T-helper 1 cell treated with Interleukin-12 subunit alpha and Interleukin-12 subunit beta and Interleukin-4 antibody, amounts not matched to agents 30 μg/mL and 1 μg/mL, for 36 hours (primary cell): ENCODE measurements around the gene OVAAL.

Source experiments
- H3K27ac Mint-ChIP-seq: one replicate; pipeline ENCODE4 v1.8.0; 2021; ENCODE audit warnings: mild to moderate bottlenecking, mixed read lengths
- H3K27me3 Mint-ChIP-seq: one replicate; pipeline ENCODE4 v1.8.0; 2021; ENCODE audit warnings: low read depth, mixed read lengths
- H3K36me3 Mint-ChIP-seq: one replicate; pipeline ENCODE4 v1.8.0; 2021; ENCODE audit warnings: low read depth, mixed read lengths
- H3K4me1 Mint-ChIP-seq: one replicate; pipeline ENCODE4 v1.8.0; 2021; ENCODE audit warnings: low read depth, mixed read lengths
- H3K4me3 Mint-ChIP-seq: one replicate; pipeline ENCODE4 v1.8.0; 2021; ENCODE audit warnings: mild to moderate bottlenecking, moderate library complexity, mixed read lengths
- H3K9me3 Mint-ChIP-seq: one replicate; pipeline ENCODE4 v1.8.0; 2021; ENCODE audit warnings: mixed read lengths

The OVAAL gene

GRCh38 chr1:180571832-180572636 is 13.3 kb downstream of the OVAAL start:
- Mint-ChIP-seq H3K36me3 (no peaks in the 10 kb centered on the region), H3K9me3 (no peaks in the 10 kb centered on the region), H3K27me3 (peaks cover 11% of the 10 kb centered on the region), H3K4me1 (peaks cover 13% of the 10 kb centered on the region), H3K27ac (peak overlapping the region; percentile 65), H3K4me3 (no peak overlapping the region)

GRCh38 chr1:180572760-180573159 is 14.0 kb downstream of the OVAAL start:
- peaks cover 5% of the 10 kb centered on the region for H3K27me3 Mint-ChIP-seq
- no peak overlapping the region for H3K4me3 Mint-ChIP-seq
- H3K9me3 Mint-ChIP-seq: no peaks in the 10 kb centered on the region
- peaks cover 13% of the 10 kb centered on the region for H3K4me1 Mint-ChIP-seq
- no peak overlapping the region for H3K27ac Mint-ChIP-seq
- H3K36me3 Mint-ChIP-seq: no peaks in the 10 kb centered on the region

GRCh38 chr1:180574031-180574713 is 15.4 kb downstream of the OVAAL start:
- H3K27me3 Mint-ChIP-seq: no peaks in the 10 kb centered on the region
- no peaks in the 10 kb centered on the region for H3K36me3 Mint-ChIP-seq
- no peak overlapping the region for H3K27ac Mint-ChIP-seq
- no peaks in the 10 kb centered on the region for H3K9me3 Mint-ChIP-seq
- H3K4me1 Mint-ChIP-seq: peaks cover 13% of the 10 kb centered on the region
- no peak overlapping the region for H3K4me3 Mint-ChIP-seq

GRCh38 chr1:180577361-180577760 is 18.6 kb downstream of the OVAAL start:
- no peaks in the 10 kb centered on the region for H3K36me3 Mint-ChIP-seq
- H3K4me3 Mint-ChIP-seq: no peak overlapping the region
- H3K27me3 Mint-ChIP-seq: no peaks in the 10 kb centered on the region
- no peak overlapping the region for H3K27ac Mint-ChIP-seq
- H3K4me1 Mint-ChIP-seq: peaks cover 6% of the 10 kb centered on the region
- H3K9me3 Mint-ChIP-seq: no peaks in the 10 kb centered on the region

GRCh38 chr1:180579961-180580611 is 21.3 kb downstream of the OVAAL start:
- Mint-ChIP-seq H3K4me3 (no peak overlapping the region), H3K9me3 (no peaks in the 10 kb centered on the region), H3K36me3 (no peaks in the 10 kb centered on the region), H3K4me1 (peaks cover 8% of the 10 kb centered on the region), H3K27me3 (no peaks in the 10 kb centered on the region), H3K27ac (no peak overlapping the region)

GRCh38 chr1:180581635-180582039 is 22.9 kb downstream of the OVAAL start:
- no peaks in the 10 kb centered on the region for H3K9me3 Mint-ChIP-seq
- H3K4me3 Mint-ChIP-seq: no peak overlapping the region
- peaks cover 23% of the 10 kb centered on the region for H3K4me1 Mint-ChIP-seq
- H3K27ac Mint-ChIP-seq: no peak overlapping the region
- no peaks in the 10 kb centered on the region for H3K36me3 Mint-ChIP-seq
- H3K27me3 Mint-ChIP-seq: no peaks in the 10 kb centered on the region

GRCh38 chr1:180584869-180585268 is 26.1 kb downstream of the OVAAL start:
- peaks cover 18% of the 10 kb centered on the region for H3K9me3 Mint-ChIP-seq
- peak overlapping the region; percentile 95 for H3K27ac Mint-ChIP-seq
- H3K4me3 Mint-ChIP-seq: peak overlapping the region; percentile 72
- peaks cover 26% of the 10 kb centered on the region for H3K4me1 Mint-ChIP-seq
- no peaks in the 10 kb centered on the region for H3K36me3 Mint-ChIP-seq
- H3K27me3 Mint-ChIP-seq: no peaks in the 10 kb centered on the region

- peak overlapping the region; percentile 72 for H3K4me3 Mint-ChIP-seq
- H3K27me3 Mint-ChIP-seq: no peaks in the 10 kb centered on the region
- peaks cover 24% of the 10 kb centered on the region for H3K4me1 Mint-ChIP-seq
- peak overlapping the region; percentile 95 for H3K27ac Mint-ChIP-seq
- H3K36me3 Mint-ChIP-seq: no peaks in the 10 kb centered on the region
- peaks cover 18% of the 10 kb centered on the region for H3K9me3 Mint-ChIP-seq
Observed at GRCh38 chr1:180585994-180586359, 27.2 kb downstream of the OVAAL start.

GRCh38 chr1:180586671-180587155 is 27.9 kb downstream of the OVAAL start:
- Mint-ChIP-seq H3K27me3 (no peaks in the 10 kb centered on the region), H3K4me1 (peaks cover 24% of the 10 kb centered on the region), H3K4me3 (peak overlapping the region; percentile 64), H3K9me3 (peaks cover 18% of the 10 kb centered on the region), H3K36me3 (no peaks in the 10 kb centered on the region), H3K27ac (peak overlapping the region; percentile 87)

- Mint-ChIP-seq H3K9me3 (peaks cover 18% of the 10 kb centered on the region), H3K4me3 (no peak overlapping the region), H3K27ac (no peak overlapping the region), H3K4me1 (peaks cover 24% of the 10 kb centered on the region), H3K36me3 (no peaks in the 10 kb centered on the region), H3K27me3 (no peaks in the 10 kb centered on the region)
Observed at GRCh38 chr1:180588121-180588520, 29.4 kb downstream of the OVAAL start.

- H3K9me3 Mint-ChIP-seq: peaks cover 18% of the 10 kb centered on the region
- peaks cover 9% of the 10 kb centered on the region for H3K4me1 Mint-ChIP-seq
- peaks cover 4% of the 10 kb centered on the region for H3K27me3 Mint-ChIP-seq
- H3K36me3 Mint-ChIP-seq: no peaks in the 10 kb centered on the region
- no peak overlapping the region for H3K27ac Mint-ChIP-seq
- H3K4me3 Mint-ChIP-seq: no peak overlapping the region
Observed at GRCh38 chr1:180590889-180591288, 32.1 kb downstream of the OVAAL start.

- H3K36me3 Mint-ChIP-seq: no peaks in the 10 kb centered on the region
- no peak overlapping the region for H3K4me3 Mint-ChIP-seq
- H3K27me3 Mint-ChIP-seq: peaks cover 9% of the 10 kb centered on the region
- no peak overlapping the region for H3K27ac Mint-ChIP-seq
- H3K4me1 Mint-ChIP-seq: no peaks in the 10 kb centered on the region
- H3K9me3 Mint-ChIP-seq: peaks cover 3% of the 10 kb centered on the region
Observed at GRCh38 chr1:180593382-180593781, 34.6 kb downstream of the OVAAL start.

- no peak overlapping the region for H3K4me3 Mint-ChIP-seq
- peaks cover 16% of the 10 kb centered on the region for H3K27me3 Mint-ChIP-seq
- H3K36me3 Mint-ChIP-seq: no peaks in the 10 kb centered on the region
- no peaks in the 10 kb centered on the region for H3K4me1 Mint-ChIP-seq
- no peak overlapping the region for H3K27ac Mint-ChIP-seq
- no peaks in the 10 kb centered on the region for H3K9me3 Mint-ChIP-seq
Observed at GRCh38 chr1:180594723-180595122, 36.0 kb downstream of the OVAAL start.

GRCh38 chr1:180595966-180596365 is 37.2 kb downstream of the OVAAL start:
- Mint-ChIP-seq H3K27ac (no peak overlapping the region), H3K9me3 (no peaks in the 10 kb centered on the region), H3K36me3 (no peaks in the 10 kb centered on the region), H3K4me1 (no peaks in the 10 kb centered on the region), H3K27me3 (peaks cover 16% of the 10 kb centered on the region), H3K4me3 (no peak overlapping the region)

- Mint-ChIP-seq H3K9me3 (no peaks in the 10 kb centered on the region), H3K4me3 (no peak overlapping the region), H3K4me1 (no peaks in the 10 kb centered on the region), H3K36me3 (no peaks in the 10 kb centered on the region), H3K27ac (no peak overlapping the region), H3K27me3 (peaks cover 21% of the 10 kb centered on the region)
Observed at GRCh38 chr1:180597520-180597919, 38.8 kb downstream of the OVAAL start.
